Gastroesophageal sphincter (tissue), 4 donors: ENCODE measurements around the gene ACP7. TPM values are rescaled to one million over a fixed set of nuclear protein-coding genes. Genes with fewer than 3 reads are reported as not detected.
A peak's percentile ranks its signal among the peaks of the same experiment; 100 is the strongest.

Source experiments
- ATAC-seq: fragments of 150-250 bp; one replicate; pipeline ENCODE4 v1.9.1; 2016; ENCODE audit warnings: mild to moderate bottlenecking, moderate library complexity
- H3K27ac ChIP-seq, 4 donors: fragments of 200-600 bp; sonication (generic) in 3 of 4; 1 replicate in 3 of 4; 2 replicates in 1 of 4; pipeline ENCODE4 v1.5.1; 2016 to 2019
- H3K27me3 ChIP-seq: fragments of 200-600 bp; sonication (generic); one replicate; pipeline ENCODE4 v1.5.1; 2019
- H3K36me3 ChIP-seq, 2 donors: fragments of 200-600 bp; sonication (generic); one replicate each; pipeline ENCODE4 v1.5.1; 2019; ENCODE audit warnings: control low read depth in 1 of 2
- H3K4me1 ChIP-seq, 3 donors: fragments of 200-600 bp; sonication (generic); 1 replicate in 2 of 3; 2 replicates in 1 of 3; pipeline ENCODE4 v1.5.1; 2016 to 2019; ENCODE audit warnings: control low read depth in 2 of 3
- H3K4me3 ChIP-seq, 2 donors: fragments of 200-600 bp; sonication (generic); one replicate each; pipeline ENCODE4 v1.5.1; 2019; ENCODE audit warnings: mild to moderate bottlenecking in 1 of 2, moderate library complexity in 1 of 2
- H3K9me3 ChIP-seq, 3 donors: fragments of 200-600 bp; sonication (generic); one replicate each; pipeline ENCODE4 v1.5.1; 2017 to 2019; ENCODE audit warnings: control low read depth in 2 of 3
- CTCF ChIP-seq, 4 experiments: fragments of 200-600 bp in 2 of 4; fragments of 450-650 bp in 2 of 4; sonication (generic) in 1 of 4; IDR thresholded peaks; one replicate each; pipeline ENCODE4 v1.5.1; 2017 to 2019; ENCODE audit warnings: antibody characterized with exemption in 4 of 4, mild to moderate bottlenecking in 2 of 4, moderate library complexity in 2 of 4
- EP300 ChIP-seq: sonication (generic); formaldehyde crosslinking; IDR thresholded peaks from one replicate; pipeline ENCODE4 v1.6.1; 2017; ENCODE audit warnings: antibody characterized with exemption, mild to moderate bottlenecking
- POLR2A ChIP-seq, 2 donors: fragments of 450-650 bp; IDR thresholded peaks; one replicate each; pipeline ENCODE4 v1.6.1; 2017; ENCODE audit warnings: antibody characterized with exemption in 2 of 2, mild to moderate bottlenecking in 2 of 2, moderate library complexity in 1 of 2
- POLR2AphosphoS5 ChIP-seq: sonication (generic); formaldehyde crosslinking; IDR thresholded peaks from one replicate; pipeline ENCODE4 v1.6.1; 2017; ENCODE audit warnings: antibody characterized with exemption
- WGBS, 2 donors: methylation state at CpG; one replicate each; pipeline ENCODE4 v1.1.5; 2018; ENCODE audit warnings: low coverage in 1 of 2; 5-methylcytosine and 5-hydroxymethylcytosine counted together
- total RNA-seq, 4 donors: library from RNA; depleted of rRNA; stranded (reverse); fragments of >200 nt; gene quantifications; one replicate each; pipeline ENCODE4 v1.1.0, GENCODE V29; 2016

Gene ACP7
- total RNA-seq, 4 donors from 2014 or later: 0.08 TPM; not detected in 3

DNA sequence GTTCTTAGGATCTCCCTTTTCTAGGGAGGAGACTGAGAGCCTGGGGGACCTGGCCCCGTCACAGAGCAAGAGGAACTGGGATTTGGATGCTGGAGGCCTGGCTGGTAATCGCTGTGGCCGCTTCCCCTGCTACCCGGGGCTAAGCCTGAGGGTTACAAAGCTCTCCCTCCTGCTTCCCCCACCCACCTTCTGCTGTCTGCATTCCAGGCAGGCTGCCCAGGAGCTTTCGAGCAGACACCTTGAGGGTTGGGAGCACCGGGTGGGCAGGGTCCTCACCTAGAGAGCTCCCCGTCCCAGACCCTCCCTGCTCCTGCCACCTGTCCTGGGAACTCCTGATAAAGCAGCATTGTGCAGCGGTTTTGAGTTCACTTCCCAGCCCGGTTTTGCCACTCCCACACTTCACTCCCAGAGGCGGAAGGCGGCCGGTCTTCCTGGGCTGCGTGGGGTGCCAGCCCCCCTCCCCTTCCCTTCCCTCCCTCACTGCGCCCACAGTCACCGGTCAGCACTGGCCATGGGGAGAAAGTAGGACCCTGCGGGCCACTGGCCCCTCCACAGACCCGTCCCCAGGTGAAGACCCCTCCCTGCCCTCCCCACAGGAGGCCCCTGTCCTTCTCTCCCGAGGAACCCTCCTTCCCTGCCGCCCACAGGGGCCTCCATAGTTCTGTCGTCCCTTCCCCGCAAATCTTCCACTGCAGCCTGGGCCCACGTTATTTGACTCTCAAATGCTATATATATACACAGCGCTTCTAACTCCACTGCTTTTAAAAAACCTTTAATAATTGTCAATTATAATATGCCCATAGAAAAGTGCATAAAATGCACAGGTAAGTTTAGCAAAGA lies 49.5 kb downstream of the ACP7 start:
- Histone ChIP-seq H3K4me3 (peak overlapping the region in 1 of 2 donors; percentile 25), H3K36me3 (no peaks in the 10 kb centered on the region), H3K27ac (peak overlapping the region in 3 of 4 donors; percentile 71 to 73 (median 71)), H3K27me3 (no peaks in the 10 kb centered on the region), H3K4me1 (peaks cover 0 to 92% (median 53%) of the 10 kb centered on the region in 3 donors), H3K9me3 (no peaks in the 10 kb centered on the region)
- 31 to 34% methylated on average over 8 to 10 of the region's 23 CpGs for WGBS, 2 donors
- ATAC-seq: no peak
- TF ChIP-seq EP300 (no peak), CTCF (IDR thresholded peaks at IDR 0.05) (no peak)

GRCh38 chr19:39135701-39136100 lies 51.5 kb downstream of the ACP7 start:
- Histone ChIP-seq H3K27ac (no peak overlapping the region), H3K27me3 (no peaks in the 10 kb centered on the region), H3K4me3 (no peak overlapping the region), H3K36me3 (no peaks in the 10 kb centered on the region), H3K9me3 (no peaks in the 10 kb centered on the region), H3K4me1 (peaks cover 0 to 92% (median 50%) of the 10 kb centered on the region in 3 donors)
- TF ChIP-seq CTCF (IDR thresholded peaks at IDR 0.05): no peak
- TF ChIP-seq EP300: no peak
- TF ChIP-seq POLR2AphosphoS5: no peak
- no peak for TF ChIP-seq POLR2A (IDR thresholded peaks at IDR 0.05)
- ATAC-seq: no peak
- 79 to 86% methylated on average over 6 to 9 of the region's 13 CpGs for WGBS, 2 donors

- peak overlapping the region in 1 of 4 donors; percentile 33 for H3K27ac ChIP-seq
- no peaks in the 10 kb centered on the region for H3K27me3 ChIP-seq
- H3K36me3 ChIP-seq: no peaks in the 10 kb centered on the region
- TF ChIP-seq POLR2A (IDR thresholded peaks at IDR 0.05) (no peak), EP300 (no peak), POLR2AphosphoS5 (no peak), CTCF (IDR thresholded peaks at IDR 0.05) (no peak)
- no peak overlapping the region for H3K4me3 ChIP-seq
- no peaks in the 10 kb centered on the region for H3K9me3 ChIP-seq
- ATAC-seq: no peak
- 59 to 85% methylated on average over 6 of the region's 12 CpGs for WGBS, 2 donors
- peaks cover 0 to 87% (median 44%) of the 10 kb centered on the region in 3 donors for H3K4me1 ChIP-seq
These were observed 52.2 kb downstream of the ACP7 start for GRCh38 chr19:39136225-39136940.

GRCh38 chr19:39137131-39137530 lies 53.0 kb downstream of the ACP7 start:
- Histone ChIP-seq H3K36me3 (no peaks in the 10 kb centered on the region), H3K27me3 (no peaks in the 10 kb centered on the region), H3K4me3 (no peak overlapping the region), H3K9me3 (no peaks in the 10 kb centered on the region), H3K4me1 (peaks cover 0 to 83% (median 37%) of the 10 kb centered on the region in 3 donors), H3K27ac (peak overlapping the region in 1 of 4 donors; percentile 33)
- TF ChIP-seq POLR2AphosphoS5: no peak
- TF ChIP-seq EP300: no peak
- no peak for TF ChIP-seq CTCF (IDR thresholded peaks at IDR 0.05)
- no peak for TF ChIP-seq POLR2A (IDR thresholded peaks at IDR 0.05)
- no peak for ATAC-seq
- WGBS, 2 donors: 14 to 92% methylated on average over 1 to 2 of the region's 12 CpGs
